Measurements from ENCODE around the gene ELFN1.

The ELFN1 gene

GRCh38 chr7:1725766-1726630 lies 55.9 kb downstream of the ELFN1 start:
- no peak for DNase-seq (ENCODE audit: low read depth)

- DNase-seq (ENCODE audit: low read depth): no peak
Observed at GRCh38 chr7:1727079-1727478, 57.0 kb downstream of the ELFN1 start.

GRCh38 chr7:1727812-1728570 lies 57.9 kb downstream of the ELFN1 start:
- DNase-seq (ENCODE audit: low read depth): no peak

DNA sequence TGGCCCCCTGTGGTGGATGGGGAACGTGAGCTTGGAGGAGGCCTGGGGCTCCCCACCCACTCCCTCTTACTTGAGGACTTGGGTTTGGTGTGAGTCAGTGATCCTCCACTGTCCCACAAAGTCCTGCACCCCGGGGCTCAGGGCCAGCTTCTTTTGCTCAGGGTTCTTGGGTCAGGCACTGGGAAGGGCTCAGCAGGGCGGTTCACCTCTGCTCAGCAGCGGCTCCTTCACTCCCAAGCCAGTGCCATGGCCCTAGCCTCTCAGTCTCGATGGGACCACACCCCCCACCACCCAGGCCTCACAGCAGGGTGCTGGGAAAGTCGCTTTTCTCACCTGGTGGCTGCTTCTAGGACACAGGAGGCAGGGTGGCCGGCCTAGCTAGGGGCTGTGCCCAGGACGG lies 59.1 kb downstream of the ELFN1 start:
- no peak for DNase-seq (ENCODE audit: low read depth)

DNA sequence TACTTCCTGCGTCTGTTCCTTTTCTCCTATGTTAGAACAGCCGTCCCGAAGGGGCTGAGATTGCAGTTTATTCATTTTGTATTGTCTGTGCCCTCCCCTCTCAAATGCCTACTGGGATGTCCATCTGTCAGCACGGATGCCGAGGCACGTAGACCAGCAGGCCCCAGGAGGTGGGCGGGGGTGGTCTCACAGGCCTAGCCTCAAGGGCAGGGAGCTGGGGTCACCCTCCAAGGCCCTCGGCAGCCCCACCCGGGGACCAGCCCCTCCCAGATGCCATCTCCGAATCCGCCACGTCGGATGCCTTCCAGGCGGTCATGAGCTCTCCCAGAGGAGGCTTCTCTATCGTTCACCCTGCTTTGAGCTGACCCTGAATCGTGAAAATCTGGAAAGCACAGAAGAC lies 59.7 kb downstream of the ELFN1 start:
- DNase-seq (ENCODE audit: low read depth): no peak

DNA sequence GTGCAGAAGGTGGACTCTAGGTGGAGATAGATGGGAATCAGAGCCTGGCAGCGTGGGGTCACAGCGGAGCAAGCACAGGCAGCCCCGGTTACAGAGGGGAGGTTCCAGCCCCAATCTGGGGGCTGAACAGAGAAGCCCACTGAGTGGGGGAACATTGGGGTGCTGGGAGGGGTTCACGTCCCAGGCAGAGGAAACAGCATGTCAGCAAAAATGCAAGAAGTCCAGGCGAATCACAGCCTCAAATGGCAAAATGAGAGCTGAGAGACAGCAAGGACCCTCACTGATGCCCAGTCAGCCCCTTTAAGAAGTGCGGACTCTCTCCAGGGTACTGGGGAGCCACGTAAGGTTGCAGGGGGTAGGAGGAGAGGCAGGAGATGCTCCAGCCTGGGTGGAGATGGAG lies 62.0 kb downstream of the ELFN1 start:
- DNase-seq (ENCODE audit: low read depth): no peak

GRCh38 chr7:1732645-1733044 lies 62.6 kb downstream of the ELFN1 start:
- DNase-seq (ENCODE audit: low read depth): no peak

- no peak for DNase-seq (ENCODE audit: low read depth)
Observed at GRCh38 chr7:1733206-1733907, 63.3 kb downstream of the ELFN1 start.

DNA sequence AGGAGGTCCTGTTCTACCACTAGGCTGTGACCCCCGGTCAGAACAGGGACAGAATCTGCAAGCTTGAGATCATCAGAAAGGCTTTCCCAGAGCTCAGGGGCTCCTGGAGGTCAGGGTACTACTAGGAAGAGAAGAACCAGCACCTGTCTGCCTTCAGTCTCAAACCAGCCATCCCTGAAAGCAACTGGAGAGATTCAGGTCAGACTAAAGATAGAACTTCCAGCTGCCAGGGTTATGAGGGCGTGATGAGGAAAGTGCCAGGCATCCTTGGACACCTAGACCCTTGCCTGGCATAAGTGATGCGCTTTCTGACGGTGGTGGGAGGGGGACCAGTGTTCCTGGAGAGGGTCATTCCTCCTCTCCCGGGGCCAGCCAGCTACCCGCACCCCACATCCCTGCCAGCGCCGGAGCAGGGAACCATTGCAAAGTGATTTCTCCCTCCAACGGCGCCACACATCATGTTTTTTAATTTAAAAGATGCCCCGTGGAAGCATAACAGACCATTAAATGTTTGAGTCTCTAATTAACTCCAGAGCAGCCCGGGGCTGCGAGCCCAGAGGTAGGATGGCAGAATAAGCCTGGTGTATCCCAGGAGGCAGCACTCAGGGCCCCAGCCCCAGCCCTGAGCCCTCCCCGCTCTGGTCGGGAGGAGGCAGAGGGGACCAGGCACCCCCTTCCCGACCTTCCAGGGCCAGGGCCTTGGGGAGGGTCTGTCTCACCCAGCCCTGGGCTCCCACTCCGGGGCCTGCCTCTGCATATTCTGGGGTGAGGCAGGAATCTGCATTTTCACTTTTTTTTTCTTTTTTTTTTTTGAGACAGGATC lies 64.0 kb downstream of the ELFN1 start:
- DNase-seq (ENCODE audit: low read depth): no peak

- DNase-seq (ENCODE audit: low read depth): no peak
Observed at GRCh38 chr7:1735262-1735661, 65.2 kb downstream of the ELFN1 start.

GRCh38 chr7:1735806-1736483 lies 65.9 kb downstream of the ELFN1 start:
- no peak for DNase-seq (ENCODE audit: low read depth)

DNA sequence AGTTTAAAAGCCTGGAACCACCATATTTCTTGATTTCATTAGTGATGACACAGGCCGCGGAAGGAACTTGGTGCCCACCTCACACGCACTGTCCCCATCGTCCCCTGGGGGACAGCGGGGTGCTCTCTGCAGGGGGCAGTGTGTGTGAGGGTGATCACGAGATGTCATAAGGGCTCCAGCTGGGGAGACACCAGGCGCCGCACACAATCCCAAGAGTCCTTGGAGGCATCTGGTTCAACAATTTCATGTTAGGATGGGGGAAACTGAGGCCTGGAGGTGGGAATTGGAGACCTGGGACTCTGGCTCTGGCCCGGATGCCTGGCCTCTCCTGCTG lies 66.4 kb downstream of the ELFN1 start:
- DNase-seq (ENCODE audit: low read depth): no peak

GRCh38 chr7:1736830-1737229 lies 66.8 kb downstream of the ELFN1 start:
- DNase-seq (ENCODE audit: low read depth): no peak

GRCh38 chr7:1737523-1737922 lies 67.4 kb downstream of the ELFN1 start:
- DNase-seq (ENCODE audit: low read depth): no peak

- DNase-seq (ENCODE audit: low read depth): no peak
Observed at GRCh38 chr7:1737956-1738355, 67.9 kb downstream of the ELFN1 start.

- DNase-seq (ENCODE audit: low read depth): no peak
Observed at GRCh38 chr7:1738511-1738910, 68.4 kb downstream of the ELFN1 start.

- DNase-seq (ENCODE audit: low read depth): no peak
Observed at GRCh38 chr7:1738956-1739355, 68.9 kb downstream of the ELFN1 start.

DNA sequence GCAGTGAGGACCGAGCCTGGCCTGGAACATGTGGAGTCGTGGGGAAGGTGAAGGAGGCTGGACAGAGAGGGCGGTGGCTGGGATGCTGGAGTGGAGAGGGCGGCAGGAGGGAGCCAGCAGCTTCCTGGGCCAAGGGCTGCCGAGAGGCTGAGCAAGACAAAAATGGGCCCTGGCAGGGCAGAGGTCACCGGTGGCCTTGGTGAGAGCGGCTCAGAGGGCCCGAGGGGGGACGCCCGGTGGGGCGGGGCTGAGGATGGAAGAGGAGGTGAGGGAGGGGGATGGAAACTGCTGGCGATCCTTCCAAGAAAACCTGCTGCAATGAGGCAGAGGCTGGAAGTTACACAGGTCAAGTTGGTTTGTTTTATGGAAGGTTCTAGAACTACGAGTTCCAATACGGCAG lies 69.5 kb downstream of the ELFN1 start:
- no peak for DNase-seq (ENCODE audit: low read depth)

- no peak for DNase-seq (ENCODE audit: low read depth)
Observed at GRCh38 chr7:1740214-1740613, 70.1 kb downstream of the ELFN1 start.

DNA sequence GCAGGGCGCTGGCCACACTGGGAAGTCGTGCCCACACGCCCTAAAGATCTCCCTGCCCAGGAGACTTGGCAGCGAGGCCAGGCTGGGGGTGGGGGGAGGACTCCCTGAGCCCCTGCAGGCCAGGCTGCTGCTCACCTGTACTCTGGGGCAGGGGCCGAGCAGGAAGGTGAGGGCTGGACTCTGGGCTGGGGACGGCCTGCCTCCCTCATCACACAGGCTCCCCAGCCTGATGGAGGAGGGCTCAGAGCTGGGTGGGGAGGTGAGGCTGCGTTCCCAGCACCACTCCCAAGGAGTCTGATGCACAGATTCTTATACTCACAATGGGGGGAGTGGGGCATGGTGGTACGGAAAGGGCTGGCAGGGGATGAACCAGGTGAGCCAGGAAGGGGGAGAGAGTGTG lies 71.2 kb downstream of the ELFN1 start:
- DNase-seq (ENCODE audit: low read depth): no peak

DNA sequence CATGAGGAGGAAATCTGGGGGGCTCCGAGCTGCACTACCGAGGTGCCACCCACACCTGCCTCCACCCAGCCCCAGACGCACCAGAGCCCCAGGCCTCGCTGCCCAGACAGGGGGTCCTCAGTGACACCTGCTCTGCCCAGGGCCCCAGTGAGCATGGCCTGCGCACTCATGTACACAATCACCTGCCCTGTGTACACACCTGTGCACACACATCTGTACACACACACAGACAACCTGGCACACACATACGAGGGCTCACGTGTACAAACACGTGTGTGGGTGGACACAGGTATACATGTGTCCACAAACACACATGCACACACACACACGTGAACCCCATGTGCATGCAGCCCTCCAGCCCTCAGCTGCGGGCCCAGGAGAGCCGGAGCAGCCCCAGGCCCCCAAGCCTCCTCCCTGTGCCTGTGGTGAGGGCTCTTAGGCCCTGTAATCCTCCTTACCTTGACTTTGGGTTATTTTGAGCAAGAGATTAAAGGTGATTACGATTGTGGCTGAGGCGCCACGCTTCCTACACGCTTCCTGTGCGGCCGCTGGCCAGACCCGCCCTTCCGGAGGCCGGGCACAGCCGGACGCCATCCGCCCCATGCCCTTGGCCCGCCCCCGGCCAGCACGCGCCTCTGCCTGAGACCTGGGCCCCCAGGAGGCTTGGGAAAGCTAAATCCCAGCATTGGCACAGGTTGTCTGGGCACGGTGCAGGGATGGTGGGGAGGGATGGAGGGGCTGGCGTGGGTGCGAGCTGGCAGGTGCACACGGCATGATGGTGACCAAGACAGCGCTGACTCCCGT lies 71.9 kb downstream of the ELFN1 start:
- no peak for DNase-seq (ENCODE audit: low read depth)

All from CMK (cell line).